A549 (cell line): Measurements from ENCODE around the gene PGS1. TPM values are rescaled to one million over a fixed set of nuclear protein-coding genes. Genes with fewer than 3 reads are reported as not detected.

Source experiments
- ATAC-seq, 2 experiments: fragments of 200-7000 bp in 1 of 2; fragments of >200 bp in 1 of 2; cut with Nextera tagmentation in 1 of 2; cut with Tn5 transposase in 1 of 2; 3 replicates each; pipeline versions ENCODE4 v1.8.0 to v1.9.1; 2018 to 2020; ENCODE audit warnings: mild to moderate bottlenecking in 1 of 2, moderate library complexity in 1 of 2
- CTCF ChIA-PET: fragments of 300-600 bp; sonication (Branson Sonifier 250); formaldehyde crosslinking; extraction: SDS; loops from one replicate; lab custom pipeline; 2021; ENCODE audit warnings: antibody characterized with exemption, inconsistent platforms; lab: Yijun Ruan, JAX
- POLR2A ChIA-PET: fragments of 350-600 bp; formaldehyde crosslinking; extraction: SDS; loops from one replicate; lab custom pipeline; 2021; ENCODE audit warnings: antibody characterized with exemption, inconsistent platforms; lab: Yijun Ruan, JAX
- DNase-seq, 2 experiments: peaks; one replicate each; pipeline versions ENCODE4 v3.0.0 to v3.0.0-alpha.2; 2011 to 2016; ENCODE audit warnings: low read depth in 1 of 2, low spot score in 1 of 2
- FAIRE-seq: peaks from 2 replicates; lab custom pipeline; 2011; peaks lifted over from hg19 to GRCh38; lab: Jason Lieb, UNC
- H3K27ac ChIP-seq, 2 experiments: fragments of >200 bp; sonication (Bioruptor Twin); formaldehyde crosslinking; 3 replicates each; pipeline ENCODE4 v1.5.1; 2016 to 2017
- H3K4me1 ChIP-seq: fragments of >200 bp; sonication (Bioruptor Twin); formaldehyde crosslinking; 3 replicates; pipeline ENCODE4 v1.6.1; 2016
- H3K4me2 ChIP-seq: fragments of >200 bp; sonication (Bioruptor Twin); formaldehyde crosslinking; 3 replicates; pipeline ENCODE4 v1.6.1; 2016
- H3K4me3 ChIP-seq: fragments of >200 bp; sonication (Bioruptor Twin); formaldehyde crosslinking; 3 replicates; pipeline ENCODE4 v1.5.1; 2016
- H3K9me3 ChIP-seq: fragments of >200 bp; sonication (Bioruptor Twin); formaldehyde crosslinking; 3 replicates; pipeline ENCODE4 v1.6.1; 2016
- BCL3 ChIP-seq: fragments of >200 bp; sonication (Bioruptor Twin); formaldehyde crosslinking; IDR thresholded peaks from 3 replicates; pipeline ENCODE4 v1.6.1; 2016
- BHLHE40 ChIP-seq: IDR thresholded peaks from 2 replicates; pipeline ENCODE4 v1.6.1; 2012; ENCODE audit warnings: low read depth, low read length, inconsistent platforms
- CBX2 ChIP-seq: fragments of 200-600 bp; sonication (generic); IDR thresholded peaks from 2 replicates; pipeline ENCODE4 v1.6.1; 2016; ENCODE audit warnings: low read depth, mild to moderate bottlenecking, borderline replicate concordance
- CBX8 ChIP-seq: fragments of 200-600 bp; sonication (generic); IDR thresholded peaks from 2 replicates; pipeline ENCODE4 v1.6.1; 2016
- CHD4 ChIP-seq: fragments of 200-600 bp; sonication (generic); IDR thresholded peaks from 2 replicates; pipeline ENCODE4 v1.6.1; 2016; ENCODE audit warnings: antibody characterized with exemption, mild to moderate bottlenecking, borderline replicate concordance
- E2F6 ChIP-seq: IDR thresholded peaks from 2 replicates; pipeline ENCODE4 v1.6.1; 2012; ENCODE audit warnings: low read depth, borderline replicate concordance
- EHMT2 ChIP-seq: fragments of 200-600 bp; sonication (generic); IDR thresholded peaks from 2 replicates; pipeline ENCODE4 v1.6.1; 2016; ENCODE audit warnings: antibody characterized with exemption, low read depth, mild to moderate bottlenecking, moderate library complexity
- ELK1 ChIP-seq: fragments of 150-350 bp; IDR thresholded peaks from 2 replicates; pipeline ENCODE4 v1.6.1; 2014; ENCODE audit warnings: low read depth, mild to moderate bottlenecking, low read length
- FOSB ChIP-seq: fragments of 250-450 bp; sonication (Bioruptor Pico); IDR thresholded peaks from 2 replicates; pipeline ENCODE4 v1.5.0; 2020; ENCODE audit warnings: mild to moderate bottlenecking, moderate library complexity
- FOXS1 ChIP-seq: fragments of 250-450 bp; sonication (Bioruptor Pico); IDR thresholded peaks from 2 replicates; pipeline ENCODE4 v1.5.0; 2020; ENCODE audit warnings: mild to moderate bottlenecking, moderate library complexity
- HDAC2 ChIP-seq: fragments of 200-600 bp; sonication (generic); IDR thresholded peaks from 2 replicates; pipeline ENCODE4 v1.6.1; 2016
- HEYL ChIP-seq: fragments of 250-450 bp; sonication (Bioruptor Pico); IDR thresholded peaks from 2 replicates; pipeline ENCODE4 v1.8.0; 2021; ENCODE audit warnings: mild to moderate bottlenecking, moderate library complexity
- HOXA7 ChIP-seq: fragments of 250-450 bp; sonication (Bioruptor Pico); IDR thresholded peaks from 2 replicates; pipeline ENCODE4 v1.5.0; 2020; ENCODE audit warnings: mild to moderate bottlenecking, moderate library complexity
- HOXB13 ChIP-seq: fragments of 250-450 bp; sonication (Bioruptor Pico); IDR thresholded peaks from 2 replicates; pipeline ENCODE4 v1.5.0; 2020; ENCODE audit warnings: low read depth, mild to moderate bottlenecking, moderate library complexity
- HOXB5 ChIP-seq: fragments of 250-450 bp; sonication (Bioruptor Pico); IDR thresholded peaks from 2 replicates; pipeline ENCODE4 v1.5.0; 2020; ENCODE audit warnings: mild to moderate bottlenecking, moderate library complexity
- JUN ChIP-seq, 2 experiments: fragments of >200 bp; sonication (Bioruptor Twin); formaldehyde crosslinking; IDR thresholded peaks; 2 replicates in 1 of 2; 3 replicates in 1 of 2; pipeline ENCODE4 v1.6.1; 2016 to 2017
- KDM1A ChIP-seq: fragments of 200-600 bp; sonication (generic); IDR thresholded peaks from 2 replicates; pipeline ENCODE4 v1.6.1; 2016; ENCODE audit warnings: low read depth, mild to moderate bottlenecking
- KDM5A ChIP-seq: fragments of 200-600 bp; sonication (generic); IDR thresholded peaks from 2 replicates; pipeline ENCODE4 v1.6.1; 2016; ENCODE audit warnings: antibody characterized with exemption, mild to moderate bottlenecking
- MAZ ChIP-seq: fragments of 150-350 bp; IDR thresholded peaks from 2 replicates; pipeline ENCODE4 v1.6.1; 2014; ENCODE audit warnings: antibody characterized with exemption, low read depth, low read length, borderline replicate concordance
- MYC ChIP-seq: IDR thresholded peaks from 2 replicates; pipeline ENCODE4 v1.6.1; 2012; ENCODE audit warnings: mild to moderate bottlenecking, inconsistent platforms, low read length, improper control_type of control experiment, borderline replicate concordance
- NFE2L2 ChIP-seq: fragments of 150-350 bp; conservative IDR thresholded peaks from 2 replicates; pipeline ENCODE4 v1.6.1; 2014; ENCODE audit warnings: low read length
- NPAS2 ChIP-seq: fragments of 250-450 bp; sonication (Bioruptor Pico); IDR thresholded peaks from 2 replicates; pipeline ENCODE4 v1.8.0; 2022; ENCODE audit warnings: mild to moderate bottlenecking, moderate library complexity, borderline replicate concordance
- PBX3 ChIP-seq: IDR thresholded peaks from 2 replicates; pipeline ENCODE4 v1.6.1; 2012
- RARB ChIP-seq: fragments of 250-450 bp; sonication (Bioruptor Pico); IDR thresholded peaks from 2 replicates; pipeline ENCODE4 v1.8.0; 2021; ENCODE audit warnings: mild to moderate bottlenecking, moderate library complexity
- RNF2 ChIP-seq: fragments of 200-600 bp; sonication (generic); IDR thresholded peaks from 2 replicates; pipeline ENCODE4 v1.6.1; 2016; ENCODE audit warnings: low read depth, mild to moderate bottlenecking, antibody characterized with exemption, moderate library complexity, borderline replicate concordance
- SMC3 ChIP-seq: fragments of >200 bp; sonication (Bioruptor Twin); formaldehyde crosslinking; IDR thresholded peaks from 3 replicates; pipeline ENCODE4 v1.6.1; 2018; ENCODE audit warnings: inconsistent platforms
- WGBS: methylation state at CpG from one replicate; pipeline ENCODE4 v1.1.6; 2017; ENCODE audit errors: missing lambda C conversion rate; 5-methylcytosine and 5-hydroxymethylcytosine counted together
- polyA plus RNA-seq, 4 experiments: library from polyadenylated mRNA; depleted of rRNA in 3 of 4; stranded (reverse); fragments of >200 nt; fragmentation: RNase III in 1 of 4; extraction: RNeasy Plus Mini Kit Qiagen cat#74134 plus additional on column Dnase treatment in 1 of 4; gene quantifications; 2 replicates in 3 of 4; 3 replicates in 1 of 4; pipeline ENCODE4 v1.2.3, GENCODE V29; 2011 to 2017

The PGS1 gene
- polyA plus RNA-seq, 2 of the 4 experiments (the other 2 are of a cell fraction) = 23.7 to 29.5 TPM

GRCh38 chr17:78396441-78397337, 18.2 kb downstream of the PGS1 start:
- DNase-seq = no peak
- CTCF ChIA-PET = interaction anchor here (0.5 to 8.7 kb wide), 10 partner anchors 21 to 461 kb away, joined by 3 to 44 read pairs (median 3); no protein-coding TSS in a partner anchor
- TF ChIP-seq ELK1 = no peak
- no peak for TF ChIP-seq BHLHE40
- TF ChIP-seq NFE2L2 = no peak
- no peak for TF ChIP-seq SMC3
- TF ChIP-seq HDAC2 = no peak
- TF ChIP-seq PBX3 = no peak
- no peak for TF ChIP-seq EHMT2
- TF ChIP-seq RNF2 = no peak
- no peak for TF ChIP-seq FOSB (CRISPR knock-in tag)
- no peak for TF ChIP-seq FOXS1
- no peak for TF ChIP-seq KDM1A
- no peak for TF ChIP-seq BCL3
- no peak for TF ChIP-seq HEYL
- TF ChIP-seq JUN (IDR thresholded peaks at IDR 0.05) = no peak
- TF ChIP-seq MAZ = no peak
- TF ChIP-seq, all 56 proteins: peak for 0
- Histone ChIP-seq H3K4me1 (peaks cover 11% of the 10 kb centered on the region), H3K27ac (no peak overlapping the region), H3K9me3 (no peaks in the 10 kb centered on the region), H3K4me2 (no peak overlapping the region), H3K4me3 (no peak overlapping the region)
- WGBS = 83% methylated on average over 14 of the region's 14 CpGs
- FAIRE-seq = no peak
- POLR2A ChIA-PET = no interaction called here
- ATAC-seq = no peak

GRCh38 chr17:78397681-78398101, 19.2 kb downstream of the PGS1 start:
- 65% methylated on average over 13 of the region's 13 CpGs for WGBS
- H3K4me2 ChIP-seq = no peak overlapping the region
- H3K4me1 ChIP-seq = peaks cover 1% of the 10 kb centered on the region; the same call in 1 of the 3 replicates
- H3K4me3 ChIP-seq = no peak overlapping the region
- no peak for TF ChIP-seq HOXB5
- TF ChIP-seq NFE2L2 = no peak
- TF ChIP-seq RNF2 = no peak
- TF ChIP-seq HOXB13 = no peak
- TF ChIP-seq CBX8 = no peak
- TF ChIP-seq E2F6 = no peak
- TF ChIP-seq KDM5A = no peak
- TF ChIP-seq CBX2 = no peak
- no peak for TF ChIP-seq SMC3
- no peak for TF ChIP-seq HOXA7 (CRISPR knock-in tag)
- TF ChIP-seq BCL3 = no peak
- no peak for TF ChIP-seq KDM1A
- no peak for TF ChIP-seq NPAS2 (CRISPR knock-in tag)
- TF ChIP-seq CHD4 = no peak
- TF ChIP-seq MYC = no peak
- TF ChIP-seq RARB (CRISPR knock-in tag) = no peak
- TF ChIP-seq MAZ = no peak
- POLR2A ChIA-PET = no interaction called here
- CTCF ChIA-PET = interaction anchor here (1.0 to 8.7 kb wide), 6 partner anchors 24 to 148 kb away, joined by 3 to 44 read pairs (median 4); no protein-coding TSS in a partner anchor
- FAIRE-seq (no peak), ATAC-seq (no peak), DNase-seq (no peak)
- no peak overlapping the region for H3K27ac ChIP-seq
- H3K9me3 ChIP-seq = no peaks in the 10 kb centered on the region
